GM18861 (cell line): ENCODE data around the gene LONP2.
"Not testable (repeated sequence)": the region's sequence is repeated elsewhere in the genome, so short reads cannot be mapped to it uniquely, and the experiment has no call there.

Experiments
- ATAC-seq: cut with Tn5 transposase; IDR thresholded peaks from one replicate; pipeline ENCODE4 v1.9.1; 2021; ENCODE audit not compliant: unreplicated experiment

Gene LONP2

GRCh38 chr16:48287239-48287638, 43.1 kb downstream of the LONP2 start:
- ATAC-seq = no peak

GRCh38 chr16:48291303-48291702, 47.2 kb downstream of the LONP2 start:
- no peak for ATAC-seq

- no peak for ATAC-seq
Observed at GRCh38 chr16:48291754-48292153, 47.7 kb downstream of the LONP2 start.

- ATAC-seq = no peak
Observed at GRCh38 chr16:48292452-48292851, 48.4 kb downstream of the LONP2 start.

GRCh38 chr16:48294724-48295123, 50.6 kb downstream of the LONP2 start:
- ATAC-seq = no peak

- no peak for ATAC-seq
Observed at GRCh38 chr16:48295488-48296281, 51.6 kb downstream of the LONP2 start.

GRCh38 chr16:48299471-48299870, 55.4 kb downstream of the LONP2 start:
- ATAC-seq = no peak

GRCh38 chr16:48300391-48300856, 56.3 kb downstream of the LONP2 start:
- no peak for ATAC-seq

- no peak for ATAC-seq
Observed at GRCh38 chr16:48308535-48308934, 64.4 kb downstream of the LONP2 start.

GRCh38 chr16:48310908-48311641, 67.0 kb downstream of the LONP2 start:
- no peak for ATAC-seq

GRCh38 chr16:48313905-48314304, 69.8 kb downstream of the LONP2 start:
- ATAC-seq = not testable (repeated sequence)

- no peak for ATAC-seq
Observed at GRCh38 chr16:48317026-48317425, 72.9 kb downstream of the LONP2 start.

- ATAC-seq = no peak
Observed at GRCh38 chr16:48317614-48318315, 73.7 kb downstream of the LONP2 start.

GRCh38 chr16:48318630-48319029, 74.5 kb downstream of the LONP2 start:
- no peak for ATAC-seq

- no peak for ATAC-seq
Observed at GRCh38 chr16:48321317-48322036, 77.4 kb downstream of the LONP2 start.

GRCh38 chr16:48323783-48324775, 80.0 kb downstream of the LONP2 start:
- ATAC-seq = no peak

- no peak for ATAC-seq
Observed at GRCh38 chr16:48326915-48327314, 82.8 kb downstream of the LONP2 start.

- ATAC-seq = no peak
Observed at GRCh38 chr16:48329138-48329537, 85.0 kb downstream of the LONP2 start.

- no peak for ATAC-seq
Observed at GRCh38 chr16:48330189-48330840, 86.2 kb downstream of the LONP2 start.
